PC-3 (cell line): ENCODE results near the gene MARCKS. TPM values are rescaled to one million over a fixed set of nuclear protein-coding genes. Genes with fewer than 3 reads are reported as not detected.

ENCODE experiments used
- ATAC-seq: fragments of 200-7000 bp; cut with Tn5 transposase; 2 replicates; pipeline ENCODE4 v1.9.1; 2020; ENCODE audit warnings: mild to moderate bottlenecking, moderate library complexity
- BruUV-seq: library from RNA; stranded (reverse); fragments of 400-500 nt; replicated peaks from 2 replicates; lab custom pipeline; 2021; lab: Mats Ljungman, UMichigan
- CTCF ChIA-PET: fragments of 300-600 bp; sonication (Branson Sonifier 250); formaldehyde crosslinking; loops from one replicate; lab custom pipeline; 2022; ENCODE audit warnings: antibody characterized with exemption; lab: Charles Lee
- POLR2A ChIA-PET: fragments of 300-600 bp; sonication (Branson Sonifier 250); formaldehyde crosslinking; loops from one replicate; lab custom pipeline; 2022; ENCODE audit warnings: antibody characterized with exemption; ENCODE audit not compliant: unreplicated experiment; lab: Charles Lee
- DNase-seq: peaks from one replicate; pipeline ENCODE4 v3.0.0-alpha.2; 2015
- H2AFZ ChIP-seq: fragments of 300-600 bp; sonication (generic); 2 replicates; pipeline ENCODE4 v1.6.0; 2016; ENCODE audit warnings: antibody characterized with exemption, low read length
- H3F3A ChIP-seq: fragments of 300-600 bp; sonication (generic); one replicate; pipeline ENCODE4 v1.6.0; 2017; ENCODE audit warnings: antibody characterized with exemption, low read length, control low read depth, mild to moderate bottlenecking; ENCODE audit not compliant: unreplicated experiment
- H3K27ac ChIP-seq: fragments of 300-600 bp; sonication (generic); 2 replicates; pipeline ENCODE4 v1.5.1; 2016; ENCODE audit warnings: mild to moderate bottlenecking, low read length
- H3K27me3 ChIP-seq: fragments of 300-600 bp; sonication (generic); 2 replicates; pipeline ENCODE4 v1.6.1; 2016; ENCODE audit warnings: low read length, mixed read lengths
- H3K36me3 ChIP-seq: fragments of 300-600 bp; sonication (generic); 2 replicates; pipeline ENCODE4 v1.6.1; 2016; ENCODE audit warnings: low read depth, mixed run types, low read length, mixed read lengths
- H3K4me1 ChIP-seq: fragments of 300-600 bp; sonication (generic); 2 replicates; pipeline ENCODE4 v1.5.1; 2016; ENCODE audit warnings: low read length; ENCODE audit not compliant: insufficient read depth
- H3K4me2 ChIP-seq: fragments of 300-600 bp; sonication (generic); 2 replicates; pipeline ENCODE4 v1.6.0; 2016; ENCODE audit warnings: low read length
- H3K4me3 ChIP-seq: fragments of 300-600 bp; sonication (generic); 2 replicates; pipeline ENCODE4 v1.5.1; 2016; ENCODE audit warnings: mild to moderate bottlenecking, low read length, mixed read lengths
- H3K79me2 ChIP-seq: fragments of 300-600 bp; sonication (generic); 2 replicates; pipeline ENCODE4 v1.6.1; 2017; ENCODE audit warnings: low read length, mixed read lengths
- H3K9ac ChIP-seq: fragments of 300-600 bp; sonication (generic); 2 replicates; pipeline ENCODE4 v1.6.0; 2016; ENCODE audit warnings: mild to moderate bottlenecking, low read length
- H3K9me2 ChIP-seq: fragments of 300-600 bp; sonication (generic); replicated peaks from 2 replicates; pipeline ENCODE4 v1.6.1; 2016; ENCODE audit warnings: mixed run types, low read length, mixed read lengths
- H3K9me3 ChIP-seq: fragments of 300-600 bp; sonication (generic); 2 replicates; pipeline ENCODE4 v1.6.1; 2016; ENCODE audit warnings: low read length, mixed read lengths
- H4K20me1 ChIP-seq: fragments of 300-600 bp; sonication (generic); 2 replicates; pipeline ENCODE4 v1.6.1; 2016; ENCODE audit warnings: low read length, mixed read lengths
- EZH2 ChIP-seq: fragments of 300-600 bp; sonication (generic); IDR thresholded peaks from one replicate; pipeline ENCODE4 v1.6.1; 2017; ENCODE audit warnings: antibody characterized with exemption, mild to moderate bottlenecking, low read length; ENCODE audit not compliant: unreplicated experiment
- EZH2phosphoT487 ChIP-seq: fragments of 300-600 bp; sonication (generic); IDR thresholded peaks from 2 replicates; pipeline ENCODE4 v1.6.1; 2018; ENCODE audit warnings: mild to moderate bottlenecking, antibody characterized with exemption, low read length, borderline replicate concordance
- intact Hi-C: fragments of 100-400 bp; cut with micrococcal nuclease; formaldehyde crosslinking; loops from 2 replicates; pipeline ENCODE4 v1.9.0; 2023
- total RNA-seq: library from RNA; depleted of rRNA; stranded (reverse); fragments of >200 nt; gene quantifications from 2 replicates; pipeline ENCODE4 v1.2.3, GENCODE V29; 2014
- TF ChIP-seq, protein P1 (sequence below): fragments of 300-600 bp; sonication (generic); conservative IDR thresholded peaks from 2 replicates; pipeline ENCODE4 v1.5.1; 2017; ENCODE audit warnings: antibody characterized with exemption, low read depth, mild to moderate bottlenecking, low read length

MARCKS gene
- total RNA-seq, 1 experiment from 2014 or later: 51.5 TPM

DNA sequence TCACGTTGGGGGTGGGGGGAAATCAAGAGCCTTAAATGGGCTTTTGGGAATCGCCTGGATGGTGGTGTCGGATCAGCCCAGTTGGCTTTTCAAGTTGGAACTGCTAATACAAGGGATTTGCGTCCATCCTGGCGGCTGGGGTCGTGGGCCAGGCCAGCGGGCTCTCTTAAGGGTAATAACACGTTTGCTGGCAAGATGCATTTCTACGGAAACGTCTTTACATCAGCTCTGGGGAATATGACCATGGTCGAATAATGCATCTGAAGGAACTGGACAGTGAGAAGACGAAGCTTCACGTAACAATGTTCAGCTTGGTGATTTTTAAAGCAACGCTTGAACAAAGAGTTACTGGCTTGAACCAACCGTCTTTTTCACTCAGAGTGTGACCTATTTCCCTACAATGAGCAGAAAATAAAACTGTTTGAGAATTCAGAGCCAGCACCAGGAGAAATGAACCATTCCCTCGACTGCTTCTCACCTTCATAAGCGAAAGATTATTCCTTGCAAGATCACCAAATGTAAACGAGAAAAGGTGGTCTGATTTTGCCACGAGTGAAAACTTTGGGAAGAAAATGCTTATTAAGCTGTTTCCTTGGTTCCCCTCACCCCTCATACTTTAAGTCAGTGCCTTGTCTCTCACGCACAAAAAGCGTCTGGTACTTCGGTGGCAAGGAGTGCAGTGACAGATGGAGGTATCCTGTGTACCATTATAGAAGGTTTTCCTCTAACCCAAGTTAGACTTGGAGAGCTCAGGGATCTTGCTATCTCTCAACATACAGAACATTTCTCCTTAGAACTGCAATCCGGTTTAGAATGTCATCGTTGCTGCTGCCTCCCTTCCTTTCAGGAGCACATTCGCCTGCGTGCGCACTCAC is 1.4 kb upstream of the MARCKS start:
- POLR2A ChIA-PET: no interaction called here
- Histone ChIP-seq H3K36me3 (no peaks in the 10 kb centered on the region), H3K4me3 (peak overlapping the region; percentile 100), H2AFZ (peak overlapping the region; percentile 94), H3K27ac (peak overlapping the region; percentile 34), H3K79me2 (peaks cover 35% of the 10 kb centered on the region), H3F3A (no peaks in the 10 kb centered on the region), H4K20me1 (0 out of 2 replicates have a peak, but pooled peaks cover 2% of the 10 kb centered on the region), H3K9ac (peak overlapping the region; percentile 100), H3K9me3 (no peaks in the 10 kb centered on the region), H3K4me1 (peaks cover 1% of the 10 kb centered on the region), H3K27me3 (no peaks in the 10 kb centered on the region), H3K4me2 (peak overlapping the region; percentile 96), H3K9me2 (no peaks in the 10 kb centered on the region)
- CTCF ChIA-PET: interaction anchor here (0.6 kb wide), 1 partner anchor 12 kb away, joined by 6 read pairs; no protein-coding TSS in a partner anchor
- TF ChIP-seq, protein P1, sequence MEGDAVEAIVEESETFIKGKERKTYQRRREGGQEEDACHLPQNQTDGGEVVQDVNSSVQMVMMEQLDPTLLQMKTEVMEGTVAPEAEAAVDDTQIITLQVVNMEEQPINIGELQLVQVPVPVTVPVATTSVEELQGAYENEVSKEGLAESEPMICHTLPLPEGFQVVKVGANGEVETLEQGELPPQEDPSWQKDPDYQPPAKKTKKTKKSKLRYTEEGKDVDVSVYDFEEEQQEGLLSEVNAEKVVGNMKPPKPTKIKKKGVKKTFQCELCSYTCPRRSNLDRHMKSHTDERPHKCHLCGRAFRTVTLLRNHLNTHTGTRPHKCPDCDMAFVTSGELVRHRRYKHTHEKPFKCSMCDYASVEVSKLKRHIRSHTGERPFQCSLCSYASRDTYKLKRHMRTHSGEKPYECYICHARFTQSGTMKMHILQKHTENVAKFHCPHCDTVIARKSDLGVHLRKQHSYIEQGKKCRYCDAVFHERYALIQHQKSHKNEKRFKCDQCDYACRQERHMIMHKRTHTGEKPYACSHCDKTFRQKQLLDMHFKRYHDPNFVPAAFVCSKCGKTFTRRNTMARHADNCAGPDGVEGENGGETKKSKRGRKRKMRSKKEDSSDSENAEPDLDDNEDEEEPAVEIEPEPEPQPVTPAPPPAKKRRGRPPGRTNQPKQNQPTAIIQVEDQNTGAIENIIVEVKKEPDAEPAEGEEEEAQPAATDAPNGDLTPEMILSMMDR: no peak
- TF ChIP-seq EZH2phosphoT487 (no peak), EZH2 (no peak)
- ATAC-seq: peak; percentile 0; the same call in 1 of the 2 replicates
- BruUV-seq: no TSS peak
- DNase-seq: peak; percentile 48
- intact Hi-C loops: loop anchor here (2.0 to 10.0 kb wide), 9 partner anchors 161 to 978 kb away; no protein-coding TSS in a partner anchor

DNA sequence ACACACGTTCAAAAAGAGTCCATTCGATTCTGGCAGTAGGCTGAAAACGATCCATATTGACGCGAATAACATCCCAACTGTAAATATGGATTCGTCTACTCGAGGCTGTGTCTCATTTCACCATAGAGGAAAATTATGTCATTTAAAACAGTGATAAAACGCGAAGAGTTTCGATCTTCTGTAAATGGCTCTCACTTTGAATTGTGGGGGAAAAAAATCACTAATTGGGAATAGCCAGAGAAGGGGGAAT is 845 bp upstream of the MARCKS start:
- CTCF ChIA-PET: no interaction called here
- H3K36me3 ChIP-seq: no peaks in the 10 kb centered on the region
- 0 out of 2 replicates have a peak, but pooled peaks cover 4% of the 10 kb centered on the region for H4K20me1 ChIP-seq
- no peaks in the 10 kb centered on the region for H3F3A ChIP-seq
- no peaks in the 10 kb centered on the region for H3K27me3 ChIP-seq
- peak overlapping the region; percentile 100 for H3K4me3 ChIP-seq
- H3K9me2 ChIP-seq: no peaks in the 10 kb centered on the region
- peak overlapping the region; percentile 94 for H2AFZ ChIP-seq
- no peak for TF ChIP-seq EZH2phosphoT487
- TF ChIP-seq, protein P1: no peak
- peaks cover 40% of the 10 kb centered on the region for H3K79me2 ChIP-seq
- peak overlapping the region; percentile 96 for H3K4me2 ChIP-seq
- POLR2A ChIA-PET: no interaction called here
- H3K4me1 ChIP-seq: peaks cover 5% of the 10 kb centered on the region
- peak overlapping the region; percentile 34 for H3K27ac ChIP-seq
- H3K9me3 ChIP-seq: no peaks in the 10 kb centered on the region
- no TSS peak for BruUV-seq
- intact Hi-C loops: loop anchor here (2.0 to 10.0 kb wide), 9 partner anchors 161 to 979 kb away; no protein-coding TSS in a partner anchor
- H3K9ac ChIP-seq: peak overlapping the region; percentile 100
- no peak for ATAC-seq
- no peak for DNase-seq
